Astrocyte (in vitro differentiated cells and primary cell): Measurements from ENCODE around the gene SPAG9. TPM values are rescaled to one million over a fixed set of nuclear protein-coding genes. Genes with fewer than 3 reads are reported as not detected.

Experiments used
- DNase-seq: peaks from one replicate; pipeline ENCODE4 v3.0.0-alpha.2; 2010; ENCODE audit warnings: low read depth
- FAIRE-seq: peaks from 2 replicates; lab custom pipeline; 2011; peaks lifted over from hg19 to GRCh38; lab: Jason Lieb, UNC
- H2AFZ ChIP-seq: 2 replicates; pipeline ENCODE4 v1.6.0; 2012; ENCODE audit warnings: low read depth, low read length, inconsistent platforms
- H3K27ac ChIP-seq: 2 replicates; pipeline ENCODE4 v1.5.1; 2011; ENCODE audit warnings: low read depth, low read length, inconsistent platforms
- H3K27me3 ChIP-seq: 2 replicates; pipeline ENCODE4 v1.6.0; 2011; ENCODE audit warnings: low read length, inconsistent platforms; ENCODE audit not compliant: insufficient read depth
- H3K36me3 ChIP-seq: 2 replicates; pipeline ENCODE4 v1.5.1; 2011; ENCODE audit warnings: low read length, inconsistent platforms; ENCODE audit not compliant: insufficient read depth
- H3K4me1 ChIP-seq: 2 replicates; pipeline ENCODE4 v1.5.1; 2011; ENCODE audit warnings: low read length, inconsistent platforms; ENCODE audit not compliant: insufficient read depth
- H3K4me2 ChIP-seq: 2 replicates; pipeline ENCODE4 v1.6.0; 2012; ENCODE audit warnings: low read length, inconsistent platforms
- H3K4me3 ChIP-seq: 2 replicates; pipeline ENCODE4 v1.5.1; 2011; ENCODE audit warnings: low read depth, mild to moderate bottlenecking, low read length, inconsistent platforms; ENCODE audit not compliant: insufficient read depth
- H3K79me2 ChIP-seq: 2 replicates; pipeline ENCODE4 v1.6.0; 2012; ENCODE audit warnings: mild to moderate bottlenecking, low read length, inconsistent platforms; ENCODE audit not compliant: insufficient read depth
- H3K9ac ChIP-seq: 2 replicates; pipeline ENCODE4 v1.6.0; 2012; ENCODE audit warnings: mild to moderate bottlenecking, low read length, inconsistent platforms
- H3K9me3 ChIP-seq: 2 replicates; pipeline ENCODE4 v1.5.1; 2012; ENCODE audit warnings: low read depth, mild to moderate bottlenecking, low read length, inconsistent platforms; ENCODE audit not compliant: insufficient read depth
- H4K20me1 ChIP-seq: 2 replicates; pipeline ENCODE4 v1.6.0; 2012; ENCODE audit warnings: low read length, inconsistent platforms; ENCODE audit not compliant: insufficient read depth
- H3K27ac Mint-ChIP-seq: one replicate; pipeline ENCODE4 v1.8.0; 2021; ENCODE audit warnings: mild to moderate bottlenecking, mixed read lengths; ENCODE audit not compliant: unreplicated experiment
- H3K27me3 Mint-ChIP-seq: one replicate; pipeline ENCODE4 v1.8.0; 2021; ENCODE audit warnings: low read depth, mixed read lengths; ENCODE audit not compliant: unreplicated experiment
- H3K36me3 Mint-ChIP-seq: one replicate; pipeline ENCODE4 v1.8.0; 2021; ENCODE audit warnings: low read depth, mixed read lengths; ENCODE audit not compliant: unreplicated experiment
- H3K4me1 Mint-ChIP-seq: one replicate; pipeline ENCODE4 v1.8.0; 2021; ENCODE audit warnings: low read depth, mixed read lengths; ENCODE audit not compliant: unreplicated experiment
- H3K4me3 Mint-ChIP-seq: one replicate; pipeline ENCODE4 v1.8.0; 2021; ENCODE audit warnings: mild to moderate bottlenecking, moderate library complexity, mixed read lengths; ENCODE audit not compliant: unreplicated experiment
- H3K9me3 Mint-ChIP-seq: one replicate; pipeline ENCODE4 v1.8.0; 2021; ENCODE audit warnings: mild to moderate bottlenecking, mixed read lengths; ENCODE audit not compliant: unreplicated experiment
- CTCF ChIP-seq: IDR thresholded peaks from 2 replicates; pipeline ENCODE4 v1.5.1; 2011; ENCODE audit warnings: low read depth, mild to moderate bottlenecking, inconsistent platforms, low read length, moderate library complexity; ENCODE audit not compliant: insufficient read depth
- EZH2 ChIP-seq: IDR thresholded peaks from 2 replicates; pipeline ENCODE4 v1.6.1; 2012; ENCODE audit warnings: mild to moderate bottlenecking, low read length, inconsistent platforms; ENCODE audit not compliant: insufficient read depth
- total RNA-seq: library from RNA; stranded (reverse); gene quantifications from 2 replicates; pipeline ENCODE4 v1.2.1, GENCODE V29; 2021

Gene SPAG9
- total RNA-seq, 1 donor from 2014 or later: 102 TPM

- Mint-ChIP-seq H3K27ac (no peak overlapping the region), H3K4me3 (no peak overlapping the region), H3K9me3 (no peaks in the 10 kb centered on the region), H3K36me3 (peaks cover 11% of the 10 kb centered on the region), H3K27me3 (no peaks in the 10 kb centered on the region), H3K4me1 (no peaks in the 10 kb centered on the region)
- no peaks in the 10 kb centered on the region for H3K27me3 ChIP-seq
- no peaks in the 10 kb centered on the region for H3K79me2 ChIP-seq
- DNase-seq (no peak), FAIRE-seq (no peak)
- H3K4me3 ChIP-seq: no peak overlapping the region
- H3K27ac ChIP-seq: no peak overlapping the region
- no peaks in the 10 kb centered on the region for H4K20me1 ChIP-seq
- H3K9me3 ChIP-seq: no peaks in the 10 kb centered on the region
- no peak overlapping the region for H3K9ac ChIP-seq
- no peaks in the 10 kb centered on the region for H3K4me1 ChIP-seq
- H2AFZ ChIP-seq: no peak overlapping the region
- H3K36me3 ChIP-seq: peaks cover 46% of the 10 kb centered on the region
- H3K4me2 ChIP-seq: no peak overlapping the region
- no peak for TF ChIP-seq CTCF
- no peak for TF ChIP-seq EZH2
These were observed 125.0 kb downstream of the SPAG9 start for GRCh38 chr17:50995668-50996067.

GRCh38 chr17:50993544-50993943 lies 127.1 kb downstream of the SPAG9 start:
- H3K4me1 Mint-ChIP-seq: no peaks in the 10 kb centered on the region
- DNase-seq: no peak
- no peak overlapping the region for H3K9ac ChIP-seq
- no peak for TF ChIP-seq EZH2
- TF ChIP-seq CTCF: no peak
- no peak overlapping the region for H3K4me2 ChIP-seq
- no peaks in the 10 kb centered on the region for H4K20me1 ChIP-seq
- H3K79me2 ChIP-seq: no peaks in the 10 kb centered on the region
- H3K27ac ChIP-seq: no peak overlapping the region
- H3K27ac Mint-ChIP-seq: no peak overlapping the region
- H3K4me3 Mint-ChIP-seq: no peak overlapping the region
- no peaks in the 10 kb centered on the region for H3K27me3 Mint-ChIP-seq
- peaks cover 46% of the 10 kb centered on the region for H3K36me3 ChIP-seq
- no peak for FAIRE-seq
- peaks cover 14% of the 10 kb centered on the region for H3K36me3 Mint-ChIP-seq
- no peaks in the 10 kb centered on the region for H3K9me3 ChIP-seq
- no peaks in the 10 kb centered on the region for H3K4me1 ChIP-seq
- no peak overlapping the region for H3K4me3 ChIP-seq
- no peaks in the 10 kb centered on the region for H3K9me3 Mint-ChIP-seq
- no peak overlapping the region for H2AFZ ChIP-seq
- H3K27me3 ChIP-seq: no peaks in the 10 kb centered on the region

- no peak overlapping the region for H3K27ac ChIP-seq
- no peaks in the 10 kb centered on the region for H3K79me2 ChIP-seq
- no peak overlapping the region for H3K27ac Mint-ChIP-seq
- TF ChIP-seq EZH2: no peak
- TF ChIP-seq CTCF: no peak
- H2AFZ ChIP-seq: no peak overlapping the region
- no peak overlapping the region for H3K4me3 Mint-ChIP-seq
- no peak for DNase-seq
- H3K9ac ChIP-seq: no peak overlapping the region
- no peaks in the 10 kb centered on the region for H3K9me3 Mint-ChIP-seq
- H3K4me1 ChIP-seq: no peaks in the 10 kb centered on the region
- H4K20me1 ChIP-seq: no peaks in the 10 kb centered on the region
- no peaks in the 10 kb centered on the region for H3K27me3 ChIP-seq
- no peaks in the 10 kb centered on the region for H3K9me3 ChIP-seq
- no peaks in the 10 kb centered on the region for H3K27me3 Mint-ChIP-seq
- peaks cover 22% of the 10 kb centered on the region for H3K36me3 Mint-ChIP-seq
- FAIRE-seq: no peak
- peaks cover 30% of the 10 kb centered on the region for H3K36me3 ChIP-seq
- no peak overlapping the region for H3K4me2 ChIP-seq
- no peak overlapping the region for H3K4me3 ChIP-seq
- no peaks in the 10 kb centered on the region for H3K4me1 Mint-ChIP-seq
These were observed 131.5 kb downstream of the SPAG9 start for GRCh38 chr17:50989149-50989548.
